GM21619 (cell line): ENCODE results near the gene LRMDA.

Experiments used
- ATAC-seq: cut with Tn5 transposase; IDR thresholded peaks from one replicate; pipeline ENCODE4 v1.9.1; 2021; ENCODE audit not compliant: unreplicated experiment

The LRMDA gene

DNA sequence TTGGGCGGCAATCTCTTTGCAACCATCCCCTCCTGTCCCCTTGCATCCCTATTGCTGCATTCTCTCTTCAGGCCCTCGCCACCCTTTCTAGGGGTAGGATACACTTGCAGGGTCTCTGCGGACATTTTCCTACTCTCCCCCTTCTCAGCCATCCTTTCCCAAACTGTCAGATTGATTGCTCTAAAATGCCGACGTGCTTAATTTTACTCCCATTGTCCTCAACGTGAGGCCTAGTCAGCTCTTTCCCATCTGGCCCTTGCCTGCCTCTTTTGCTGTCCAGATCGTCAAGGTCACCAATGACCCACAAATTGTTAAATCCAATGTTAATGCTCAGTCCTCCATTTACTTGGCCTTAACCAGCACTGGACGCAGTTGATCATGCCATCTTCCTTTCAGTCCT lies 12.7 kb upstream of the LRMDA start:
- no peak for ATAC-seq

DNA sequence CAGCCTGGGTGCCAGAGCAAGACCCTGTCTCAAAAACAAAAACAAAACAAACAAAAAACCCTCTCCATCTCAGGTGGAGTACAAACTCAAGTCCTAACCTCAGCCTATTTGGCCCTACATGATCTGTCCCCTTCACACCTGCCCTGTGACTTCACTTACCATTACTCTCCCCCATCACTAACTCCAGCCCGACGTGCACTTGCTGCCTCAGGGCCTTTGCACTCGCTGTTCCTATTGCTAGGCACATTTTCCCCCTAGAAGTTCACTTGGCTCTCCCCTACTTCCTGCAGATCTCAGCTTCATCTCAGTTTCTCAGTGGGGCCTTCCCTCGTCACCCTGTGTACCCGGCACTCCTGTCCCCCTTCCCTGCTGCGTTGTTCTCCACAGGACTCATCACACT lies 8.5 kb upstream of the LRMDA start:
- no peak for ATAC-seq

DNA sequence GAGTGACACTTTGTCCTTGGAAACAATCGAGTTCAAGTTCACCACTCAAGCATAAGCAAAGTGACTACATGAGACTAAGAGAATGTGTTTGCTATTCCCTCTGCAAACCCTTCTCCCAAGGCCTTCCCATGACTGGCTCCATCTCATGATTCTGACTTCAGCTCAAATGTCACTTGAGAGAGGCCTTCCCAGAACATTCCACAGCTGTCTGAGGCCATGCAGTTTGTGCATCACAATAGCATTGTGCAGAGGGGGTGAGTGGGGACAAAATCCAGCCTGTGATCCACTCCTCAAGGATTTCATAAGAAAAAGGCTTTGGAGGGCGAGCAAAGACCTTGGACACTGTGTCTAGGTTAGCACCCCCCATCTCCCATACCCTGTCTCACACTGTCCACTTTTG lies 6.9 kb upstream of the LRMDA start:
- no peak for ATAC-seq

DNA sequence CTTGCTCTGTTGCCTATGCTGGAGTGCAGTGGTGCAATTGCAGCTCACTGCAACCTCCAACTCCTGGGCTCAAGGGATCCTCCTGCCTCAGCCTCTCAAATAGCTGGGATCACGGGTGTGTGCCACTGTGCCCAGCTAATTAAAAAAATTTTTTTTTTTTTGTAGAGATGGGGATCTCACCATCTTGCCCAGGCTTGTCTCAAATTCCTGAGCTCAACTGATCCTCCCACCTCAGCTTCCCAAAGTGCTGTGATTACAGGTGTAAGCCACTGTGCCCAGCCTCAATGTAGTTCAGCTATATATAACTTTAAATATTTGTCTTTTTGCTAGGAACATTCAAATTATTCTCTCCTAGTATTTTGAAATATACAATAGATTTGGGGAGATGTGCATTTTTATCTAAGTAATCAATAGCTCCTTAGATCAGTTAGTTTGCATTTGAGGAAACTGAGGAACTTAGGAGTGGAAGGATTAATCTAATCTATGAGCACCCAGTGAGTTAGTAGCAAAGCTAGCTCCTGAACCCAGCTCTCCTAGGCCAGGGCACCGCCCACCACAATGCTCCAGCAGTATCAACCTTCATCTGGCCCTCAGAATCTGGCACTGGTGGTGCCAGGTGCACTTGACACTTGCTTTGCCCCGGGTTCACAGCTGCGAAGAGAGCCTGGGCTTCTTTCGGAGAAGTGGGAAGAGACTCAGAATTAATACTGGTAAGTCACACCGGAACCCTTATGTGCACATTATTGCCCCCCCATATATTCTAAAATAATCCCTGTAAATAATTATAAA lies 5.9 kb upstream of the LRMDA start:
- no peak for ATAC-seq

DNA sequence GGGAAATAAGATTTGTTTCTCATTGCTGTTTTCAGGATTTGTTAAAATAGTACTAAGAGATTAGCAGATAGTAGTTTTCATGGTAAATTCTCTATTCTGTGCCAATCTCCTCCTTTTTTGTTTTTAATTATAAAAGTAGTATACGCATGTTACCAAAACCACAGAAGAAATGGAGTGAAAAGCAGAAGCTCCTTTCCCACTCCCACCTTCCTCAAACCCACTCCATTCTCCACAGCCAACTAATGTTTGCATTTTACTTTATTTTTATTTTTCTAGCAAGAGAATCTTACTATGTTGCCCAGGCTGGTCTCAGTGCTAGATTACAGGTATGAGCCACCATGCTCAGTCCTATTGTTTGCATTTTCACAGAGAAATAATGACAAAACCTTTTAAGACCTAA lies 4.5 kb upstream of the LRMDA start:
- no peak for ATAC-seq

DNA sequence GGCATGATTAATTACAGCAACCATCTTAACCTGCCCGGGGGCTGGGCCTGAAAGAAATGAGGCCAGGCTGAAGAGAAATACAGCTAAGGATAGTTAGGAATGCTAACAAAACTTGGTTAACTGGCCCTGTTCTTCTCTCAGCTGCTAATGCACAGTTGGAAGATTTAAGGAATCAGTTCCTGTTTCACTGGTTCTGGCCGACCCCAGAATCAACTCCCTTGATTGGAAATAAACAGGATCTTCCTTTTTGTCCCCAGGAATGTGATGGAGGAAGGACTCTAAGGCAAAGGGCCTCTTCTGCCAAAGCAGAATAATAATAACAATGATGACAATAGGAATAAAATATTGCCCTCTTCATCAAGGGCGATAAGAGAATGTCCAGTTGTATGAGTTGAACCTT lies 3.5 kb upstream of the LRMDA start:
- no peak for ATAC-seq

DNA sequence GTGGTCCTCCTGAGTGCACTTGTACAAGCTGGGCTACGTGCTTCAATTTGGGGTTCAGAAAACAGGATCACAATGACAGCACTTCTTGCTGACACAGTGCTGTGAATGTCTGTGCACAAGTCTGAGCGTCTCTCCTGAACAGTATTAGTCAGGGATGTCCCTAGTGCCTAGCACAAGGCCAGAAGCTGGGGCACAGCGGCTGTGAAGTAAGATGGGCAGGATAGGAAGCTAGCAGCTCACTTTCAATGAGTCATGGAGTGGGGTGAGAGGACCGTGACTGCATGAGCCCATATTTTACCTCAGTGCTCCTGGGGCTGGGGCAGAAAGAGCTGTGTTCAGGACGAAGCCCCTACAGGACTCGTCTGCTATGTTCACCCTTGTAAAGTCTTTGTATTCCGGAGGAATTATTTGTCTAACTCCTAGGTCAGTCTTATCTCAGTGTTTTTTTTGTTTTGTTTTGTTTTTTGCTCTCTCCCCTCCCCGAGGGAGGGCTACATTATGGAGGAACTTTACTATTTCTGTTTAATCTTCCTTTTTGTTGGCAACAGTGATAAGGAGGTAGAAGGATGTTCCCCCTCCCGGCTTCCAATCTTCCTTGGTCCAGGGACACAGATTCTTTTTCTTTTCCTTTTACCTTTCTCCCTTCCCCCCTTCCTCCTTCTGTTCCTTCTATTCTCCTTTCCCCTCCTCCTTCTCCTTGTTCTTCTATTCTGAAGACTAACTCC lies 2.8 kb upstream of the LRMDA start:
- ATAC-seq, result no peak

DNA sequence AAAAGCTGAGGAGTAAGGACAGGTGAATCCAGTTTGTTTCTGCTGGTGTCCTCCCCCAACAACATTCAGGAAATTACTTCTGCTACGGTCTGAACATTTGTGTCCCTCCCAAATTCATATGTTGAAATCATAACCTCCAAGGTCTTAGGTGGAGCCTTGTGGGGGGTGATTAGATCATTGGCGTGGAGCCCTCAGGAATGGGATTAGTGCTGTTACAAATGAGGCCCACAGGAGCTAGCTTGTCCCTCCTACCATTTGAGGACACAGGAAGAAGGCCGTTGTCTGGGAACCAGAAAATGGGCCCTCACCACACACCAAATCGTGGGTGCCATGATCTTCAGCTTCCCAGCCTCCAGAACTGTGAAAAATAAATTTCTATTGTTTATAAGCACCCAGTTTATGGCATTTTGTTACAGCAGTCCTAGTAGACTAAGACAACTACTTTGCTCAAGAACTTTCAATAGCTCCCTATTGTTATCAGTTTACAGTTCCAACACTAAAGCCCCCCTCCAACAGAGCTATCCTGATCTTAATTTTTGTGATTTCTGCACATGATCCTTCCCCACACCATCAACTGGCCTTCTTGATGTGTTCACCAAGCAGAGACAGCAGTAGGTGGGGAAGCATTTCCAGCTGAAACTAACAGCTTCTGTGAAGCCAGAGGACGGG lies 2.1 kb upstream of the LRMDA start:
- no peak for ATAC-seq

DNA sequence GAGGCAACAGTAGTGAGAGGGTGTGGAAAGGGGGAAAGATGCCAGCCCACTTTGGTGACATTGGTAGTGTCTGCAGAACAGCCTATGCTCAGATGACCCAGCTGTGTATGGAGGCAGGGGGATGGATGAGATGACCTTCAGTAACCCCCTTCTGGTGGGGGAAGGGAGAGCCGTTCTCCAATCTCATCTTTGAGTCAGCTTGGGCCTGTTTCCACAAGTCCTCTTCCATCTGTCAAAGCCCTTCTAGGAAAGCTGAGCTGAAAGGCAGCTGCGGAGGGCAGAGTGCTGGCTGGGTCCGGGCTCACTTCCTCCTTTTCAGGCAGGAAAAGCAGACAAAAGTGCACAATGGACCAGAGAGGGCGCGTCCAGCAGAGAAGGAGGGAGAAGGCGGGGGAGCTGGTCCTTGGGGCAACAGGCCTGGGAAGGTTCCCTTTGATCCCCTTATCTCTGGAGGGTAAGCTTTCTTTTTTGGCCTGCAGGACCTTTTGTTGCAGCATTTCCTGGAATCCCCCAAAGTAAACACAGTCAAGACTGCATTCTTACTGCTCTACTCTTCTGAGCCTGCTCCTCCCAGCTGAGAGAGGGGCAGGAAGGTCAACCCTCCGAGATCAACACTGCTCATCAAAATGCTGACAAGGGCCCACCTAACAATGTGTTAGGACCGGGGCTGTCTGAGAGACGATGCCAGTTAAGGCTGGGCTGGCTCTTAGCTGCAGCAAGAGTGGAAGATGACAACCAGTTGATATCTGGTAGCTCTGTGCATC lies 1.2 kb upstream of the LRMDA start:
- ATAC-seq, result no peak

DNA sequence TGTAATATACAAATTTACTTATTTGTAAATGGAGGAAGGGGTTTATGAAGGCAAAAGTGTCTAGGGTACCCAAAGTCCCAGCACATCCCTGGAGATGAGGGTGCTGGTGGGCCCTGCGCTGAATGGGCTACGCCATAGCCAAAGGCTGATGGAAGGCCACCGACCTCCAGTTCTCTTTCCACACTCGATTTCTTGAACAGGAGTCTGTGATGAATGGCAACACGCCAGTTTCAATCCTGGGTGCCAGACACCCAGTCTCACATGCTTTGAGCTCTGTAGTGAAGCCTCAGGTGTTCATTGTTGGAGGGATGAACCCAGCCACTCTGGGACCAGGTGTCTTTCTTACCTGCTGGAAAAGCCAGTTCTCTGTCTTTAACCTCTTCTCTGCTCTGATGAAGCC lies 752 bp downstream of the LRMDA start:
- ATAC-seq, result no peak

DNA sequence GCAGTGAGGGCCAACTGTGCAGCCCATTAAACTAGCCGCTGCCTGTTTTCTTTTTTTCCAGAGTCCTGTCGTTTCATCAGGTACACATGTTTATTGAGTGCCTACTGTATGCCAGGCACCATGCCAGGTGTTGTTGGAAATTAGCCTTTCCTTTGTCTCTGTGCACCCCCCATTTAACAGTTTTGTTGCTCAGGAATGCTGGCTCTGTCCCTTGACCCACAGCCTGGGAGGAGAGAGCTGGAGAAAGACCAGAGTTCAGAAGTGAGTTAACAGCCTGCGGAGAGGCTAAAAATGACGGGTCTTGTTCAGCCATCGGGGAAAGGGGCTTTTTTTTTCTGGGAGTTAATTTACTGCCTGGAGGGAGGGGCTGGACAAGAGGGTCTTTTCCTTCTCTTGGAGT lies 1.3 kb downstream of the LRMDA start:
- ATAC-seq, result no peak

DNA sequence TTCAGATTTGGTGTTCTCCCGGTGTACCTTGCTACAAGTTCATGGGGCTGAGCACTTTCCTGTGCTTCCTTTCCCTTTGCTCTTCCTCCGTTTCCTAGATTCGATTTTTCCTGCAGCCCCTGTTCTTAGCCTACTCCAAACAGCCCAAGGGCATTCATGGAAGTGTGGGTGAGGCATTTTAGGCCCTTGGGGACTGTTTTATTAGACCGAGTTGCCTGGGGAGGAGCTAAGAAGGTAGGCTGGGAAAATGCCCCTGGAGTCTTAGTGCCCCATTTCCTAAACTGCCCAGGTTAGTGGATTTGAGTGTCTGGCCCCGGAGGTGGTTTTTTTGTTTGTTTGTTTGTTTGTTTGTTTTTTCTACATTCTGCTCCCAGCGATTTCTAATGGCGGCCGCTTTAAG lies 1.8 kb downstream of the LRMDA start:
- no peak for ATAC-seq

DNA sequence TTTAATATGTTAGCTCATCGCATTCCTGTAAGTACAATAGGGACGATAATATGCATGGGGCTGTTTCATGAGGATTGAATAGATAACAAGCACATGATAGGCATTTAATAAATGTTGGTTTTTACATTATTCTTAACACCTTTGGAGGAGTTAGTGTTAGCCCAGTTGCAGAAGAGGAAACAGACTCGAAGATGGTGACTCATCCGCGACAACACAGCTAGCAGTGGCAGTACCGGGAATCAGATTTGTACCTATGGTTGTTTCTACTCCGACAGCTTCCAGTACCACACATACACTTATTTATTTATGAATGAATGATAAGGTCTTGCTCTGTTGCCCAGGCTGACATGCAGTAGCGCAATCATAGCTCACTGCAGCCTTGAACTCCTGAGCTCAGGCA lies 2.9 kb downstream of the LRMDA start:
- no peak for ATAC-seq

DNA sequence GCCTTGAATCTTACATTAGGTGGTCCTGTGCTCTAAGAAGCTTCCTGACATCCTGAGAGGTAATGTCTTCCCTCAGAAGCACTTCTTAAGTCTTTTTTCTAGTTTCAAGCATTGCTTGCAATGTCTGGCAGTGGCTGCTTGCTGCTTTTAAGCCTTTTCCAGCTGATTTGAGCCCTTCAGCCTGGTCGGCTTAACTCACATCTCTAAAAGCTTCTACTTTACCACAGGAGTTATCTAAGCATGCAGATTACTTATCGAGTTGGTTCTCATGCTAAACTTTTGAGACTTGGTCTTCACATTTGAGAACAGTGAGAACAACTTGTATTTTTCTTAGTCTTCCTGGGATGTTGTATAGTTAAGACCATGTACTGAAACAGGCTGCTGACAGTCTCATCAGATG lies 3.9 kb downstream of the LRMDA start:
- no peak for ATAC-seq

DNA sequence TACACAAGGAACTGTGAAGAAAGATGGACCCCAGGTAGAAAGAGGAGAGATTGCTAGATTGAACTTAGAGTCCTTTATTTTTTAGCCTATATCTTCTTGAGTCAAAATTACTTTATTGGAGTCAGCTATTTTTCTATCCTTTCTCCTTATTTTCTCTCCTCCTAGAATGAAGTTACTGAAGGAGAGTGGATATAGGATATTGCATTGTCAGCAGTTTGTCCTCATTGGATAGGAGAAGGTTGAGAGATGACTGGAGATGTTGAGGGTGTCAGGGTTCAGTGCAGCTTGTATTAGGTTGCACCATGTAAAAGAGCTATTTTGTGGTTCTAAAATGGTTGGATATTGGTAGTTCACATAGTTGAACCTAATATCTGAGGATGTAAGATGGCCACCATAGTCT lies 5.5 kb downstream of the LRMDA start:
- ATAC-seq, result no peak

DNA sequence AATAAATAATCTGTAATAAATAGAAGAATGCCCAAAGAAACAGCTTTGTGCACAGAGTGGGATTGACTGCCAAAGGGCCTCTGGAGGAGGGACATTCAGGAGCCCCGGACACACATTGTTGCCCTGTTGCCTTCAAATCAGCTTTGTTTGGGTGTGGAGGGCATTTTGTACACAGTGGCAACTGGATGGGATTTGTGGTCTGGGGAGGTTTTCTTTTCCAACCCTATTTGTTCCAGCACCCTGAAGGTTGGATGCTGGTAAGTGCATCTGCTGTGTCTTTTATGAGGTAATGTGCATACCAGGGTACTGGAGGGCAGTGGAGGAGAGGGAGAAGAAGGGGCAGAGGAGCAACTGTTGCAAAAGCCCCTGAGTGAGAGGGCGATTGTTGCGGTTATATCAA lies 6.3 kb downstream of the LRMDA start:
- ATAC-seq, result no peak

DNA sequence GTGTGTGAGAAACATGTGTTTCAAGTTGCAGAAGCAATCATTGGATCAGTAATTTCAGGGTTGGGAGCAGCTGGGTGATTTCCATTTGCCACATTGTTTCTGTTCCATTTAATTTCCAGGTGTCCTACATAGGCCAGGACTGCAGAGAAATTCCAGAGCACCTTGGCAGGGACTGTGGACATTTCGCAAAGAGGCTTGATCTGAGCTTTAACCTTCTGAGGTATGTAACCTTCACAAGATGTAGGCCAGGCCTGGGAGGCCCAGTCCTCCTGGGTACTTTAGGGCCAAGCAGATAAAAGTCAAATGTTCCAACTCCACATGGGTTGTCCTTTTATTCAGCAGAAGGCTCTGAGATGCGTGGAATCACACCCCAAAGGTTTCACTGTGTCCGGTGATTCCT lies 6.9 kb downstream of the LRMDA start:
- ATAC-seq, result no peak

DNA sequence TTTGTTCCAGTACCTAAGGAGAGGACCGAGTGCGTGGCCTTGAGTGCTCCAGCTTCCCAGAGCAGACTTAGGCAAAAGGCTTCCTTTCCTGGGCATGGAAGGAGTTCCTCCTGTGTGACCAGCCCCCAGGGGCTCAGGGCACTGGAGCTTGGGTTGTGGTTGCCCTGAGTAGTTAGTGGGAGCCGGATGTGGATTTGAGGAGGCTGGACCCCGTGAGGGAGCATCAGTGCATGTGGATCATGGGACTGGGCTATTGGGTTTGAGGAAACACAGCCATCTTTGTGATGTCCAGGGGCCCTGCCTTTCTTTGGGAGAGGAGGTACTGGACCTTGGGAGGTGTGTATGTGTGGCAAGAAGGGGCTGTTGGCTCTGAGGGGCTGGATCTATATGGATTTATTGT lies 8.4 kb downstream of the LRMDA start:
- ATAC-seq, result no peak

DNA sequence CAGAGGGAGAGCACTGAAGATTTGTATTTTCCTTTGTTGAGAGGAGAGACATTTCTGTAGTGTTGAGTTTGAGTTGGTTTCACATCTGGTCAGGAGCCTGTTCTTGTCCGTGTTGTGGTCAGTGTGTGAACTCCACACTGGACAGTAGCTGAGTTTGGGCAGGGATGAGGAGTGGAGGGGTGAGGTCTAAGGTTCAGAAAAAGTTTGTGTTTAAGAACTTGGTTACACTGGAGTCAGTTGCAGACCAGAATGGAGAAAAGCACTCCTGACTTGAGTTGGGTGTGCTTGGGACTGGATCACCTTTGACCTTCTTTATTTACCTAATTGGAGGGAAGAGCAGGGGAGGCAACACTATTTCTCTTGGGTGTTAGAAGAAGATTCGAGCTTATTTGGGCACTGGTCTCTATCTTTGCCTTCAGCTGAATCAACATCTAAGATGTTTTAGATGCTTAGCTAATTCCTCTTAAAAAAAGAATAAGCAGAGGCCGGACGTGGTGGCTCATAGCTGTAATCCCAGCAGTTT lies 8.9 kb downstream of the LRMDA start:
- no peak for ATAC-seq

DNA sequence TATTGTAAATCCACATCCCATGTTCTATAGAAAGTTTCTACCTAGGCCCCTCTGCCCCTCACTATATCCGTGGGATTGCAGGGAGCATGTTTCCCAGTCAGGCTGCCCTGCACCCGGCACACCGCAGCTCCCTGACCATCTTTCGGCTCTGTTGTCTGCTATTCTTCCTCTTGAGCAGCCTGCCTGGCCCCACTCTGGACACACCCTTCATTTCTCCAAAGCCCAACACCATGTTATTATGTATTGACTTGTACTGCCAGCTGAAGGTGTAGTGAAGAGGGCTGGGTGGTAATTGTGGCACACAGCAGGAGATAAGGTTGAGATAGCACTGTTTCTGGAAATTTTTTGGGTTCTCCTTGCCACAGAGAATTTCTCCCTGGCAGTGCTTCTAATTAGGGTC lies 9.8 kb downstream of the LRMDA start:
- ATAC-seq, result no peak

DNA sequence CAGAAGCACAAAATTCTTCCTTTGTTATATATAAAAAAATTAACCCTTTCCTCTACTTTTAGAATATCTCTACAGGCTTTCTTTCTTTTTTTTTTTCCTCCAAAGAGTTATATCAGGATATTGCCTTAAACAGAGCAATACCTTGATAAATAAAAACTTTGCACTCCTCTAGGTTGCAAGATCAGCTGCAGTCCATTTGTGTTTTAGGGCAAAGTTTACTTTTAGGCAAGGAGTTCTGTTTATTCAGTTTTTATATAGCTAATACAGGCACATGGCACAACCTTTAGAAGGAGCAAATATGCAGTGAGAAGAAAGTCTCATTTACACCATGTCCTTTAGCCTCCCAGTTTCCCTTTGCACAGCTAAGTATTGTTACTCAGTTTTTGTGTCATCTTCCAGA lies 10.3 kb downstream of the LRMDA start:
- ATAC-seq, result no peak
